Neural cell (in vitro differentiated cells): ENCODE results near the gene TRPM2. TPM values are rescaled to one million over a fixed set of nuclear protein-coding genes. Genes with fewer than 3 reads are reported as not detected.

Experiments used
- H2AFZ ChIP-seq: fragments of 200-600, 300-800 bp; sonication (generic), shearing (Covaris generic); 2 replicates; pipeline ENCODE4 v1.6.0; 2014; ENCODE audit warnings: low read depth, mild to moderate bottlenecking, antibody characterized with exemption, low read length, moderate library complexity
- H3F3A ChIP-seq: fragments of 200-600 bp; shearing (Covaris generic); 2 replicates; pipeline ENCODE4 v1.6.1; 2016; ENCODE audit warnings: mild to moderate bottlenecking, moderate library complexity, mixed read lengths, antibody characterized with exemption, low read length; ENCODE audit not compliant: insufficient read depth, poor library complexity, severe bottlenecking
- H3K27ac ChIP-seq: fragments of 200-600, 300-800 bp; sonication (generic), shearing (Covaris generic); 2 replicates; pipeline ENCODE4 v1.5.1; 2014; ENCODE audit warnings: mild to moderate bottlenecking, low read length, moderate library complexity
- H3K27me3 ChIP-seq: fragments of 300-800, 200-600 bp; sonication (generic), shearing (Covaris generic); 2 replicates; pipeline ENCODE4 v1.6.0; 2014; ENCODE audit warnings: mild to moderate bottlenecking, low read depth, low read length, moderate library complexity; ENCODE audit not compliant: insufficient read depth
- H3K36me3 ChIP-seq: fragments of 300-800, 200-600 bp; sonication (generic), shearing (Covaris generic); 2 replicates; pipeline ENCODE4 v1.5.1; 2014; ENCODE audit warnings: mild to moderate bottlenecking, antibody characterized with exemption, low read length, moderate library complexity; ENCODE audit not compliant: insufficient read depth
- H3K4me2 ChIP-seq: fragments of 300-800, 200-600 bp; sonication (generic), shearing (Covaris generic); 2 replicates; pipeline ENCODE4 v1.6.0; 2014; ENCODE audit warnings: mild to moderate bottlenecking, low read length
- H3K4me3 ChIP-seq: fragments of 300-800, 200-600 bp; sonication (generic), shearing (Covaris generic); 2 replicates; pipeline ENCODE4 v1.5.1; 2014; ENCODE audit warnings: mild to moderate bottlenecking, low read length, moderate library complexity
- H3K79me2 ChIP-seq: fragments of 200-600 bp; shearing (Covaris generic); replicated peaks from 2 replicates; pipeline ENCODE4 v1.6.0; 2014; ENCODE audit warnings: mild to moderate bottlenecking, low read length, moderate library complexity; ENCODE audit not compliant: insufficient read depth
- H3K9ac ChIP-seq: fragments of 300-800, 200-600 bp; sonication (generic), shearing (Covaris generic); 2 replicates; pipeline ENCODE4 v1.6.1; 2016; ENCODE audit warnings: mild to moderate bottlenecking, low read length, mixed read lengths
- H3K9me2 ChIP-seq: fragments of 200-600 bp; shearing (Covaris generic); 2 replicates; pipeline ENCODE4 v1.6.1; 2016; ENCODE audit warnings: mild to moderate bottlenecking, low read length, mixed read lengths; ENCODE audit not compliant: insufficient read depth
- H3K9me3 ChIP-seq: fragments of 200-600, 300-800 bp; sonication (generic), shearing (Covaris generic); 2 replicates; pipeline ENCODE4 v1.6.1; 2016; ENCODE audit warnings: mild to moderate bottlenecking, mixed run types, low read length, moderate library complexity, mixed read lengths
- H4K20me1 ChIP-seq: fragments of 200-600 bp; shearing (Covaris generic); 2 replicates; pipeline ENCODE4 v1.6.1; 2016; ENCODE audit warnings: mild to moderate bottlenecking, mixed run types; ENCODE audit not compliant: insufficient read depth
- CTCF ChIP-seq: fragments of 450-650 bp; IDR thresholded peaks from 2 replicates; pipeline ENCODE4 v1.5.1; 2014; ENCODE audit warnings: antibody characterized with exemption, mild to moderate bottlenecking, moderate library complexity; ENCODE audit not compliant: poor library complexity, severe bottlenecking
- EP300 ChIP-seq: fragments of 450-650 bp; conservative IDR thresholded peaks from 2 replicates; pipeline ENCODE4 v1.6.1; 2014; ENCODE audit warnings: antibody characterized with exemption, mild to moderate bottlenecking, moderate library complexity; ENCODE audit not compliant: poor library complexity, severe bottlenecking
- EZH2 ChIP-seq: fragments of 200-600, 300-800 bp; shearing (Covaris generic), sonication (generic); IDR thresholded peaks from 2 replicates; pipeline ENCODE4 v1.6.1; 2014; ENCODE audit warnings: antibody characterized with exemption, low read length, borderline replicate concordance, mild to moderate bottlenecking; ENCODE audit not compliant: insufficient read depth, poor library complexity, severe bottlenecking
- MXI1 ChIP-seq: fragments of 450-650 bp; conservative IDR thresholded peaks from 2 replicates; pipeline ENCODE4 v1.6.1; 2014; ENCODE audit warnings: antibody characterized with exemption, mild to moderate bottlenecking; ENCODE audit not compliant: poor library complexity, severe bottlenecking
- POLR2AphosphoS5 ChIP-seq: IDR thresholded peaks from 2 replicates; pipeline ENCODE4 v1.6.1; 2012
- RAD21 ChIP-seq: fragments of 450-650 bp; conservative IDR thresholded peaks from 2 replicates; pipeline ENCODE4 v1.6.1; 2014; ENCODE audit warnings: antibody characterized with exemption, mild to moderate bottlenecking, moderate library complexity
- REST ChIP-seq: IDR thresholded peaks from 2 replicates; pipeline ENCODE4 v1.6.1; 2012; ENCODE audit warnings: borderline replicate concordance
- SMC3 ChIP-seq: fragments of 450-650 bp; conservative IDR thresholded peaks from 2 replicates; pipeline ENCODE4 v1.6.1; 2014; ENCODE audit warnings: antibody characterized with exemption, mild to moderate bottlenecking, moderate library complexity; ENCODE audit not compliant: poor library complexity
- TAF1 ChIP-seq: IDR thresholded peaks from 2 replicates; pipeline ENCODE4 v1.6.1; 2012; ENCODE audit warnings: low read depth
- polyA plus RNA-seq: library from polyadenylated mRNA; depleted of rRNA; stranded (reverse); fragments of >200 nt; gene quantifications from 2 replicates; pipeline ENCODE4 v1.2.3, GENCODE V29; 2014

The TRPM2 gene
- polyA plus RNA-seq, 1 donor from 2014 or later: 0.14 TPM

- no peaks in the 10 kb centered on the region for H3K27me3 ChIP-seq
- H3K9me2 ChIP-seq: no peaks in the 10 kb centered on the region
Observed at GRCh38 chr21:44442266-44443125, 89.1 kb downstream of the TRPM2 start.

More at GRCh38 chr21:44442266-44443125, 89.1 kb downstream of the TRPM2 start:
- Histone ChIP-seq H3F3A (no peaks in the 10 kb centered on the region), H4K20me1 (no peaks in the 10 kb centered on the region), H3K9ac (no peak overlapping the region), H3K9me3 (no peaks in the 10 kb centered on the region), H3K36me3 (no peaks in the 10 kb centered on the region), H3K4me2 (no peak overlapping the region), H2AFZ (no peak overlapping the region), H3K27ac (no peak overlapping the region), H3K4me3 (no peak overlapping the region), H3K79me2 (no peaks in the 10 kb centered on the region)
- TF ChIP-seq POLR2AphosphoS5: no peak
- no peak for TF ChIP-seq REST
- no peak for TF ChIP-seq MXI1
- TF ChIP-seq EZH2: no peak
- TF ChIP-seq EP300: no peak
- no peak for TF ChIP-seq SMC3
- no peak for TF ChIP-seq TAF1
- no peak for TF ChIP-seq CTCF
- TF ChIP-seq RAD21: no peak
